Measurements from ENCODE around the gene GRN.

GRCh38 chr17:44334315-44334714 lies 10.8 kb upstream of the GRN start:
- no peak for TF ChIP-seq CTCF (IDR thresholded peaks at IDR 0.05)
- no peak for TF ChIP-seq POLR2AphosphoS5 (IDR thresholded peaks at IDR 0.05)

All from breast epithelium (tissue), 3 donors.